PC-3 (cell line): Measurements from ENCODE around the gene IL16. TPM values are rescaled to one million over a fixed set of nuclear protein-coding genes. Genes with fewer than 3 reads are reported as not detected.

Experiments
- ATAC-seq: fragments of 200-7000 bp; cut with Tn5 transposase; 2 replicates; pipeline ENCODE4 v1.9.1; 2020; ENCODE audit warnings: mild to moderate bottlenecking, moderate library complexity
- BruUV-seq: library from RNA; stranded (reverse); fragments of 400-500 nt; replicated peaks from 2 replicates; lab custom pipeline; 2021; lab: Mats Ljungman, UMichigan
- CTCF ChIA-PET: fragments of 300-600 bp; sonication (Branson Sonifier 250); formaldehyde crosslinking; loops from one replicate; lab custom pipeline; 2022; ENCODE audit warnings: antibody characterized with exemption; lab: Charles Lee
- POLR2A ChIA-PET: fragments of 300-600 bp; sonication (Branson Sonifier 250); formaldehyde crosslinking; loops from one replicate; lab custom pipeline; 2022; ENCODE audit warnings: antibody characterized with exemption; ENCODE audit not compliant: unreplicated experiment; lab: Charles Lee
- DNase-seq: peaks from one replicate; pipeline ENCODE4 v3.0.0-alpha.2; 2015
- H2AFZ ChIP-seq: fragments of 300-600 bp; sonication (generic); 2 replicates; pipeline ENCODE4 v1.6.0; 2016; ENCODE audit warnings: antibody characterized with exemption, low read length
- H3F3A ChIP-seq: fragments of 300-600 bp; sonication (generic); one replicate; pipeline ENCODE4 v1.6.0; 2017; ENCODE audit warnings: antibody characterized with exemption, low read length, control low read depth, mild to moderate bottlenecking; ENCODE audit not compliant: unreplicated experiment
- H3K27ac ChIP-seq: fragments of 300-600 bp; sonication (generic); 2 replicates; pipeline ENCODE4 v1.5.1; 2016; ENCODE audit warnings: mild to moderate bottlenecking, low read length
- H3K27me3 ChIP-seq: fragments of 300-600 bp; sonication (generic); 2 replicates; pipeline ENCODE4 v1.6.1; 2016; ENCODE audit warnings: low read length, mixed read lengths
- H3K36me3 ChIP-seq: fragments of 300-600 bp; sonication (generic); 2 replicates; pipeline ENCODE4 v1.6.1; 2016; ENCODE audit warnings: low read depth, mixed run types, low read length, mixed read lengths
- H3K4me1 ChIP-seq: fragments of 300-600 bp; sonication (generic); 2 replicates; pipeline ENCODE4 v1.5.1; 2016; ENCODE audit warnings: low read length; ENCODE audit not compliant: insufficient read depth
- H3K4me2 ChIP-seq: fragments of 300-600 bp; sonication (generic); 2 replicates; pipeline ENCODE4 v1.6.0; 2016; ENCODE audit warnings: low read length
- H3K4me3 ChIP-seq: fragments of 300-600 bp; sonication (generic); 2 replicates; pipeline ENCODE4 v1.5.1; 2016; ENCODE audit warnings: mild to moderate bottlenecking, low read length, mixed read lengths
- H3K79me2 ChIP-seq: fragments of 300-600 bp; sonication (generic); 2 replicates; pipeline ENCODE4 v1.6.1; 2017; ENCODE audit warnings: low read length, mixed read lengths
- H3K9ac ChIP-seq: fragments of 300-600 bp; sonication (generic); 2 replicates; pipeline ENCODE4 v1.6.0; 2016; ENCODE audit warnings: mild to moderate bottlenecking, low read length
- H3K9me2 ChIP-seq: fragments of 300-600 bp; sonication (generic); replicated peaks from 2 replicates; pipeline ENCODE4 v1.6.1; 2016; ENCODE audit warnings: mixed run types, low read length, mixed read lengths
- H3K9me3 ChIP-seq: fragments of 300-600 bp; sonication (generic); 2 replicates; pipeline ENCODE4 v1.6.1; 2016; ENCODE audit warnings: low read length, mixed read lengths
- H4K20me1 ChIP-seq: fragments of 300-600 bp; sonication (generic); 2 replicates; pipeline ENCODE4 v1.6.1; 2016; ENCODE audit warnings: low read length, mixed read lengths
- CTCF ChIP-seq: fragments of 300-600 bp; sonication (generic); conservative IDR thresholded peaks from 2 replicates; pipeline ENCODE4 v1.5.1; 2017; ENCODE audit warnings: antibody characterized with exemption, low read depth, mild to moderate bottlenecking, low read length
- EZH2 ChIP-seq: fragments of 300-600 bp; sonication (generic); IDR thresholded peaks from one replicate; pipeline ENCODE4 v1.6.1; 2017; ENCODE audit warnings: antibody characterized with exemption, mild to moderate bottlenecking, low read length; ENCODE audit not compliant: unreplicated experiment
- EZH2phosphoT487 ChIP-seq: fragments of 300-600 bp; sonication (generic); IDR thresholded peaks from 2 replicates; pipeline ENCODE4 v1.6.1; 2018; ENCODE audit warnings: mild to moderate bottlenecking, antibody characterized with exemption, low read length, borderline replicate concordance
- intact Hi-C: fragments of 100-400 bp; cut with micrococcal nuclease; formaldehyde crosslinking; loops from 2 replicates; pipeline ENCODE4 v1.9.0; 2023
- total RNA-seq: library from RNA; depleted of rRNA; stranded (reverse); fragments of >200 nt; gene quantifications from 2 replicates; pipeline ENCODE4 v1.2.3, GENCODE V29; 2014

Gene IL16
- total RNA-seq, 1 experiment from 2014 or later, result 0.04 TPM

- Histone ChIP-seq H3K4me2 (no peak overlapping the region), H3K79me2 (no peaks in the 10 kb centered on the region), H3K9me3 (no peaks in the 10 kb centered on the region), H3K27me3 (peaks cover 4% of the 10 kb centered on the region), H3K9me2 (no peaks in the 10 kb centered on the region), H3K9ac (no peak overlapping the region), H3K27ac (no peak overlapping the region), H2AFZ (no peak overlapping the region), H4K20me1 (no peaks in the 10 kb centered on the region), H3K4me3 (no peak overlapping the region), H3F3A (no peaks in the 10 kb centered on the region), H3K36me3 (no peaks in the 10 kb centered on the region), H3K4me1 (0 out of 2 replicates have a peak, but pooled peaks cover 8% of the 10 kb centered on the region)
- CTCF ChIA-PET, result no interaction called here
- no TSS peak for BruUV-seq
- POLR2A ChIA-PET, result no interaction called here
- TF ChIP-seq EZH2phosphoT487, result no peak
- no peak for TF ChIP-seq EZH2
- TF ChIP-seq CTCF, result no peak
- no peak for DNase-seq
- no peak for ATAC-seq
- intact Hi-C loops, result loop anchor here (1.0 to 2.0 kb wide), 2 partner anchors 63 to 124 kb away; no protein-coding TSS in a partner anchor
Observed at GRCh38 chr15:81275711-81276392, 79.2 kb downstream of the IL16 start.

GRCh38 chr15:81276967-81277366 is 80.3 kb downstream of the IL16 start:
- no peaks in the 10 kb centered on the region for H3F3A ChIP-seq
- H3K9me2 ChIP-seq, result no peaks in the 10 kb centered on the region
- ChIA-PET CTCF (no interaction called here), POLR2A (no interaction called here)
- no peaks in the 10 kb centered on the region for H3K36me3 ChIP-seq
- H3K4me3 ChIP-seq, result no peak overlapping the region
- 0 out of 2 replicates have a peak, but pooled peaks cover 8% of the 10 kb centered on the region for H3K4me1 ChIP-seq
- no peak for ATAC-seq
- no TSS peak for BruUV-seq
- no peak overlapping the region for H2AFZ ChIP-seq
- H3K27me3 ChIP-seq, result peaks cover 4% of the 10 kb centered on the region
- H3K27ac ChIP-seq, result no peak overlapping the region
- H3K4me2 ChIP-seq, result no peak overlapping the region
- H3K9me3 ChIP-seq, result no peaks in the 10 kb centered on the region
- no peak for TF ChIP-seq EZH2phosphoT487
- no peak for TF ChIP-seq EZH2
- no peak for TF ChIP-seq CTCF
- no peaks in the 10 kb centered on the region for H4K20me1 ChIP-seq
- no peaks in the 10 kb centered on the region for H3K79me2 ChIP-seq
- H3K9ac ChIP-seq, result no peak overlapping the region
- no peak for DNase-seq
- intact Hi-C loops, result no loop called here

- Histone ChIP-seq H3K4me3 (no peak overlapping the region), H3K4me1 (0 out of 2 replicates have a peak, but pooled peaks cover 8% of the 10 kb centered on the region), H3K27ac (no peak overlapping the region), H3K9ac (no peak overlapping the region), H2AFZ (no peak overlapping the region), H3K36me3 (no peaks in the 10 kb centered on the region), H3K27me3 (peaks cover 4% of the 10 kb centered on the region), H3K9me2 (no peaks in the 10 kb centered on the region), H3K9me3 (no peaks in the 10 kb centered on the region), H3F3A (no peaks in the 10 kb centered on the region), H4K20me1 (no peaks in the 10 kb centered on the region), H3K79me2 (no peaks in the 10 kb centered on the region), H3K4me2 (no peak overlapping the region)
- TF ChIP-seq EZH2 (no peak), CTCF (no peak), EZH2phosphoT487 (no peak)
- POLR2A ChIA-PET, result no interaction called here
- CTCF ChIA-PET, result no interaction called here
- BruUV-seq, result no TSS peak
- ATAC-seq (no peak), DNase-seq (no peak)
- intact Hi-C loops, result no loop called here
Observed at GRCh38 chr15:81277851-81278250, 81.2 kb downstream of the IL16 start.
